GM19324 (cell line): Measurements from ENCODE around the gene ACTR8.
"Not testable (repeated sequence)": the region's sequence is repeated elsewhere in the genome, so short reads cannot be mapped to it uniquely, and the experiment has no call there.

Source experiments
- ATAC-seq: cut with Tn5 transposase; IDR thresholded peaks from one replicate; pipeline ENCODE4 v1.9.1; 2021; ENCODE audit warnings: mild to moderate bottlenecking, moderate library complexity; ENCODE audit not compliant: unreplicated experiment, low FRiP score

ACTR8 gene

GRCh38 chr3:53881691-53882593 is at the start of gene ACTR8:
ACTR8 (minus strand) TSS chr3:53882152; CDS start chr3:53882101, 51 bp downstream.
- peak; percentile 88 for ATAC-seq

GRCh38 chr3:53927208-53927872 is 45.4 kb upstream of the ACTR8 start:
- not testable (repeated sequence) for ATAC-seq

- no peak for ATAC-seq
Measured at GRCh38 chr3:53921296-53921695, 39.3 kb upstream of the ACTR8 start.

GRCh38 chr3:53919741-53920140 is 37.8 kb upstream of the ACTR8 start:
- ATAC-seq: no peak

GRCh38 chr3:53913401-53913800 is 31.4 kb upstream of the ACTR8 start:
- no peak for ATAC-seq

- ATAC-seq: no peak
Measured at GRCh38 chr3:53902711-53903110, 20.8 kb upstream of the ACTR8 start.

- ATAC-seq: no peak
Measured at GRCh38 chr3:53902067-53902466, 20.1 kb upstream of the ACTR8 start.

GRCh38 chr3:53900666-53901331 is 18.8 kb upstream of the ACTR8 start:
- ATAC-seq: no peak

GRCh38 chr3:53899750-53900149 is 17.8 kb upstream of the ACTR8 start:
- no peak for ATAC-seq

- ATAC-seq: no peak
Measured at GRCh38 chr3:53892286-53892637, 10.3 kb upstream of the ACTR8 start.

- peak; percentile 97 for ATAC-seq
Measured at GRCh38 chr3:53891497-53892285, 9.7 kb upstream of the ACTR8 start, which contains the start of gene SELENOK. SELENOK (minus strand) TSS chr3:53891859.

GRCh38 chr3:53890726-53891475 is 8.9 kb upstream of the ACTR8 start:
- ATAC-seq: no peak

GRCh38 chr3:53888232-53888631 is 6.3 kb upstream of the ACTR8 start:
- ATAC-seq: no peak

- no peak for ATAC-seq
Measured at GRCh38 chr3:53887446-53887845, 5.5 kb upstream of the ACTR8 start.

- no peak for ATAC-seq
Measured at GRCh38 chr3:53885239-53885638, 3.3 kb upstream of the ACTR8 start.

GRCh38 chr3:53884623-53885022 is 2.7 kb upstream of the ACTR8 start:
- no peak for ATAC-seq

GRCh38 chr3:53883008-53883407 is 1.1 kb upstream of the ACTR8 start:
- ATAC-seq: no peak

GRCh38 chr3:53880396-53881345 is 1.3 kb downstream of the ACTR8 start:
- ATAC-seq: no peak
